Stimulated activated CD8-positive, alpha-beta memory T cell treated with anti-CD3 and anti-CD28 coated beads, Interleukin-2, amount 100 ng/mL, for 1 hour (primary cell): Measurements from ENCODE around the gene PERM1.
"Not testable (repeated sequence)": the region's sequence is repeated elsewhere in the genome, so short reads cannot be mapped to it uniquely, and the experiment has no call there.

Experiments used
- DNase-seq, 2 donors: peaks; one replicate each; pipeline ENCODE4 v3.0.0-alpha.2; 2020; ENCODE audit warnings: low read depth in 2 of 2

PERM1 gene

GRCh38 chr1:1017397-1018320, 35.8 kb upstream of the PERM1 start:
- DNase-seq: not testable (repeated sequence)

- no peak for DNase-seq
Observed at GRCh38 chr1:1014799-1015681, 33.1 kb upstream of the PERM1 start.

DNA sequence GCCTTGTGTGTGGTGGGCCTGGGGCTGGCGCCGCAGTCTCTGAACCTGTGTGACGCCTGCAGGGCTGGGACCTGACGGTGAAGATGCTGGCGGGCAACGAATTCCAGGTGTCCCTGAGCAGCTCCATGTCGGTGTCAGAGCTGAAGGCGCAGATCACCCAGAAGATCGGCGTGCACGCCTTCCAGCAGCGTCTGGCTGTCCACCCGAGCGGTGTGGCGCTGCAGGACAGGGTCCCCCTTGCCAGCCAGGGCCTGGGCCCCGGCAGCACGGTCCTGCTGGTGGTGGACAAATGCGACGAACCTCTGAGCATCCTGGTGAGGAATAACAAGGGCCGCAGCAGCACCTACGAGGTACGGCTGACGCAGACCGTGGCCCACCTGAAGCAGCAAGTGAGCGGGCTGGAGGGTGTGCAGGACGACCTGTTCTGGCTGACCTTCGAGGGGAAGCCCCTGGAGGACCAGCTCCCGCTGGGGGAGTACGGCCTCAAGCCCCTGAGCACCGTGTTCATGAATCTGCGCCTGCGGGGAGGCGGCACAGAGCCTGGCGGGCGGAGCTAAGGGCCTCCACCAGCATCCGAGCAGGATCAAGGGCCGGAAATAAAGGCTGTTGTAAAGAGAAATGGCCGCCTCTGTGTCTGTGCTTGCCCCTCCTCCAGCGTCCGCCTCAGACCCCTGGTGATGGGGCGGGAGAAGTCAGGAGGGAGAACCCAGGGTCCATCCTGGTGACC, 32.2 kb upstream of the PERM1 start:
- no peak for DNase-seq

DNA sequence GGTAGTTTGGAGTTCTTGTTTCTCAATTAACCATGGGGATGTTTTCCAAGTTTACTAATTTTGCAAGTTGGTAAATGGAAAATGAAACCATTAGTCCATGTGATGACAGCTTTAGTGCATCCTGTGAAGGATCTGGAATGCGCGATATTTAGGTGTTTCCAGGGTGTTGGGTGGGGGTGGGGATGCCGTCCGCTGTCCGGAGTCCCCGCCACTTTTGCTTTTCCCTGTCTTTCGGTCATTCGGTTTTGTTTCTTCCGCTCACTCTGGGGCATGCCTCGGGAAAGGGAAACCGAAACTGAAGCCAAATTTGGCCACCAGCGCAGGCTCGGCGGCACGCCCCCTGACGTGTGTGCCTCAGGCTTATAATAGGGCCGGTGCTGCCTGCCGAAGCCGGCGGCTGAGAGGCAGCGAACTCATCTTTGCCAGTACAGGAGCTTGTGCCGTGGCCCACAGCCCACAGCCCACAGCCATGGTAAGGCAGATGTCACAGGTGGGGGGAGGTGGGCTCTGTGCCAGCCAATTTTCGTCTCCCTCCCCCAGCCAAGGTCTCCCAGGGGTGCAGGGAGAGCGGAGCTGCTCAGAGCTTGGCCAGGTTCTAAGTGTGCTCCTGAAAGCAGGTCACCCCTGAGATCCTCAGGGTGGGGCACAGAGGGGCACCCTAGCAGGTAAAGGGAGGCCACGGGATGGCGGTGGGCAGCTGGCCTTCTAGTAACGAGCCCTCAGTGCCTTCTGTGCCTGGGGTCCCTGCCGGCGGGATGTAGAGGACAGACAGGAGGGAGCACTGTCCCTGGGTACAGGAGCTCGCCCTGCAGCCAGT, 31.4 kb upstream of the PERM1 start, which contains the start of gene ISG15:
Gene ISG15, plus strand, starts transcription at position 393 of the 817 bp plus-strand sequence. Its CDS starts 77 bp downstream, at position 470.
- peak; percentile 72 to 81 for DNase-seq

DNA sequence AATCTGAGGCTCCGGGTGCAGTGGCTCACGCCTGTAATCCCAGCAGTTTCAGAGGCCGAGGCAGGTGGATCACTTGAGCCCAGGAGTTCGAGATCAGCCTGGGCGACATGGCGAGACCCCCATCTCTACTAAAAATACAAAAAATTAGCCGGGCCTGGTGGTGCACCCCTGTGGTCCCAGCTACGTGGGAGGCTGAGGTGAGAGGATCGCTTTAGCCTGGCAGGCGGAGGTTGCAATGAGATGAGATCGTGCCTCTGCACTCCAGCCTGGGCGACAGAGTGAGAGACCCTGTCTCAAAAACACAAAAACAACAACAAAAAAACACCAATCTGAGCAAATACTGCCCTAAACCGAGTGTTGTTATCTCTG, 30.8 kb upstream of the PERM1 start:
- DNase-seq: not testable (repeated sequence)

GRCh38 chr1:1011396-1011949, 29.6 kb upstream of the PERM1 start:
- DNase-seq: no peak

DNA sequence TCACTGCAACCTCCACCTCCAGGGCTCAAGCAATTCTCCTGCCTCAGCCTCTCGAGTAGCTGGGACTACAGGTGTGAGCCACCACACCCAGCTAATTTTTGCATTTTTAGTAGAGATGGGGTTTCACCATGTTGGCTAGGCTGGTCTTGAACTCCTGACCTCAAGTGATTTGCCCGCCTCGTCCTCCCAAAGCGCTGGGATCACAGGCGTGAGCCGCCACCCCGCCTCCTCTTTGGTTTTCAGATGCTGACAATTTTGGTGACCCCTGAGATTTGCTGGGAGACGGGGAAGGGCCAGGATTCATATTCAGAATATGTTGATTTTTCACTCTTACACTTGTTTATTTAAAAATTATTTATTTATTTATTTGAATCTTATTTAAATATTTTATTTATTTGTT, 28.2 kb upstream of the PERM1 start:
- DNase-seq: not testable (repeated sequence)

- DNase-seq: no peak
Observed at GRCh38 chr1:1006305-1007159, 24.6 kb upstream of the PERM1 start.

DNA sequence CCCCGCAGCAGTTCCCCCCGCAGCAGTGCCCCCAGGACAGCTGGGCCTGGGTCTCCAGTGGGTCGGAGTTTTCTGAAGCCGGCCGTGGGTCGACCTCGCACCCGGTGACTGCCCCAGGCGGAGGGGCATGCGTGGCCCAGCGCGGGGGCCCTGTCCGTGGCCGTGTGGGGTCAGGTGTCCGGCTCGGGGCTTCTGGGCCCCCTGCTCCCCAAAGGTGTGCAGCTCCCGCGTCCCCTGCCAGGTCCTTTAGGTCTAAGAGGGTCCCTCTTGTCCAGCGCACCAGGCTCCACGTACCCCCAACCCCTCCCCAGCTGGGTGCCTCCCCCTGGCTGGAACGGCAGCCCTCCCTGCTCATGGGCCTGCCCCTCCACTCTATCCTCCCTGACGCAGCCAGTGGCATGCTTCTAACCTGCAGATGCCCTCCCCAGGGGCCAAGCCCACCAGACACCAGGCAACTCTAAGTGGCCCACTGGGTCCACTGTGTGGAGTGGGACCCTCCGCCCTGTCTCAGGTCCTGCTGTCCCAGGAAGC, 23.9 kb upstream of the PERM1 start:
- DNase-seq: no peak

DNA sequence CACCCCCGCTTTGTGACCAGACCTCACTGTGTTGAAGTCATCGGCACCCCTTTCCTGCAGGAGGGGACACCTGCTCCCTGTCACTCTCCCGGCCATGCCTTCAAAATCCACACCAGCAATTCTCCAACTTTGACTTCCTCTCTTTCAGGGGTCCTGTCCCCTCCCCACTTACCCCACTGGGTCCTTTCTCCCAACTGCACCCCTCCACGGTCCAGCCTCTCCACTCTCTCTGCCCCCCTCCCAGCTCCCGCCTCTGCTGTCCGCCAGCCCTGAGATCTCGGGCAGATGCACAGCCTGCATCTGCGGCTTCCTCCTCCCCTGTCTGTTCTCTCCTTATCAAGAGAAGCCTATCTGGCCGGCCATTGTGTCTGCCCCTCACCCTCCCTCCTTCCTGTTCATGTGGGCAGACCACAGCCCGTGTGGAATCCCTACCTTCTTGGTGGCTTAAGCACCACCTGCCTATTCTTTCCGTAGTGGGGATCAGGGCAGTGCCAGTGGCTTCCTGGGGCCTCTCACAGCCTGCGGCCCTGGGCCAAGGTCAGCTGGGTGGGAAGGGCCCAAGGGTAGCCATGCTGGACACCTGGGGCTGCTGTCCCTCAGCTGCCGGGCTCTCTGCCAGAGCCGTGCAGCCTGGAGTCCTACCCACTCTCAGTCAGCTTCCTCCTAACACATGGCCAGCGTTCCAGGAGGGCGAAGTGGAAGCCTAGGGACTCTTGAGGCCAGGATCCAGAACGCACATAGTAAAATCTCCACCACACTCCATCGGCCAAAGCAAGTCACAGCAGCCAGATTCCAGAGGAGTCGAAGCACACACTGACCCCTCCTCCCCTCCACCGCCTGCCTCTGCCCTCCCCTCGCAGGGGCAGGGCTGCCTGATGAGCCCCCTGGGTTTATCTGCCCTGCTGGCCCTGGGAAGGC, 23.1 kb upstream of the PERM1 start:
- no peak for DNase-seq

DNA sequence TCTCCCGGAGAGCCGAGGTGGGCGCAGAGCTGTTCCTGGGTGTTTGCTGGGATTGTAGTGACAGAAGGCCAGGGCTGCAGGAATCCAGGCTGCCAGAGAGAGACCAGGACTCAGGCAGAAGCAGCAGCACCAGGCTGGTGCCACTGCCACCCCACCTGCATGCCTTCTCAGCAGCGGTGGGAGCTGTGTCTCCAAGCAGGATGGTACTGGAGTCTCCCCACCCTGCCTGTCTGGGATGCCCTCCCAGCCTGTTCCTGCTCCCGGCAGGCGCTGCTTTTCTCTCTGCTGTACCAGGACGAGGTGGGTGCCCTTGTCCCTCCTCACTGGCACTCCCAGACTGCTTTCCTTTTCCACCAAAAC, 22.5 kb upstream of the PERM1 start:
- DNase-seq: no peak

GRCh38 chr1:1003618-1004419, 21.9 kb upstream of the PERM1 start:
- DNase-seq: no peak

GRCh38 chr1:1001057-1001783, 19.3 kb upstream of the PERM1 start:
- DNase-seq: no peak

DNA sequence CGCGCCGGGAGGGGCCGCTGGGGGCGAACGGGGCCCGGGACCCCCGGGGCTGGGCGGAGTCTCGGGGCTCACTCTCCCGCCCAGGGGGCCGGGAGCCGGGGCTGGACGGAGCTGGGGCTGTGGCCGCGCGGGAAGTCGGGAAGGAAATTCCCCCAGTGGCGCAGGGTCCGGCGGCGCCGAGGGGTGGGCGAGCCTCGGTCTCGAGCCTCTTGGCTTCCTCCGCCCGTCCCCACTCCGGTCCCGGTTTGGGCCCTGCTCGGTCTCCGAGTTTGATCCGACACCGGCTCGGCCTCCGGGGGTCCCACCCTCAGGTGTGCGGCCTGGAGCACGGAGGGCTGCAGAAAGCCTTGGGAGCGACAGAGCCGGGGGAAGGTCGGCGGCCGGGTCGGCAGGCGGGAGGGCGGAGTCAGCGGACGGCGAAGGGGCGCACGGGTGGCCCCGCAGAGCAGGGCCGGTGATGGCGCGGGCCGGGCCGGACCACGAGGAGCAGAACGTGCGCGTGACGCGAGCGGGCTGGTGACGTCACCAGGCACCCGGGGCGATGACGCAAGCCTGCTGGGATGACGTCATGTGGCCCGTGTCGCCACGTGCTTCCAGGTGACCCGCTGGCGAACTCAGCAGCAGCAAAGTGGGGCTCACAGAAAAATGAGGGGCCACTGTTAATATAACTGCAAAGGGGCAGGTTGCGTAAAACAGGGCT, 18.6 kb upstream of the PERM1 start:
- DNase-seq: peak; percentile 40 to 44

- no peak for DNase-seq
Observed at GRCh38 chr1:999725-1000356, 17.9 kb upstream of the PERM1 start, which contains the start of gene HES4. TSS of gene HES4 (minus strand) at chr1:1000097. CDS start at chr1:999973, 124 bp downstream.
